NCI-H1092 treated with DMSO at 0.1 percent for 48 hours (cell line): ENCODE data around the gene GBX2.
"Not testable (repeated sequence)": the region's sequence is repeated elsewhere in the genome, so short reads cannot be mapped to it uniquely, and the experiment has no call there.

ENCODE experiments used
- DNase-seq: peaks from one replicate; lab custom pipeline; 2025; lab: John Stamatoyannopoulos, UW

Gene GBX2

GRCh38 chr2:236156095-236156859 lies 11.9 kb downstream of the GBX2 start:
- DNase-seq, result no peak

GRCh38 chr2:236155406-236155805 lies 12.8 kb downstream of the GBX2 start:
- DNase-seq, result no peak

DNA sequence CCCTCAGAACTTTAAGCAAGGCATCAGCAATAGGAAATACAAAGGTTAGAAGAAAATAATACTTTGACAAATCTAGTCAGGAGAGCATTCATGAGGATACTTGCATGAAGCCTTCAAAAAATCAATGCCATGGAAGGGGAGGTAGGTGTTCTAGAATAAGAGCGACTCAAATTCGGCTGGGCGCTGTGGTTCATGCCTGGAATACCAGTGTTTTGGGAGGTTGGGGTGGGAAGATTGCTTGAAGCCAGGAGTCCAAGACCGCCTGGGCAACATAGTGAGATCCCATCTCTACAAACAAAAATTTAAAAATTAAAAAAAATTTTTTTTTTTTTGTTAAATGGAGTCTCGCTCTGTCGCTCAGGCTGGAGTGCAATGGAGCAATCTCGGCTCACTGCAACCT lies 21.8 kb downstream of the GBX2 start:
- no peak for DNase-seq

DNA sequence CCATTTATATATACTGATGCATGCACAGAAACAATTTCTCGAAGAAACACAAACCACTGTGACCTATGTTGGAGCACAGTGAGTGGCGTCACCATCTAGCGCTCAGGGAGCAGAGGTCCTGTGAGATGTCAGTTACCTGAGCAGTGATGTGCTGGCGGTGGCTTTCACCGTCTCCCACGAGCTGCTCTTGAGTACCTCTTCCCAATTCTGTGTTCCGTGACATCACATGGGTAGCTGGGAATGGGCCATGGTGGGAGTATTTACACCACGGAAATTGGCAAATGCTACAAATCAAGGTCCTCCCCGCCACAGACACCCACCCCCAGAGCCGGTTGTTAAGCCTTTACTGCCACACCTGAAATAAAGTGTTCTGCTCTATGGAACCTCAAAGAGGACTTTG lies 24.4 kb downstream of the GBX2 start:
- no peak for DNase-seq

DNA sequence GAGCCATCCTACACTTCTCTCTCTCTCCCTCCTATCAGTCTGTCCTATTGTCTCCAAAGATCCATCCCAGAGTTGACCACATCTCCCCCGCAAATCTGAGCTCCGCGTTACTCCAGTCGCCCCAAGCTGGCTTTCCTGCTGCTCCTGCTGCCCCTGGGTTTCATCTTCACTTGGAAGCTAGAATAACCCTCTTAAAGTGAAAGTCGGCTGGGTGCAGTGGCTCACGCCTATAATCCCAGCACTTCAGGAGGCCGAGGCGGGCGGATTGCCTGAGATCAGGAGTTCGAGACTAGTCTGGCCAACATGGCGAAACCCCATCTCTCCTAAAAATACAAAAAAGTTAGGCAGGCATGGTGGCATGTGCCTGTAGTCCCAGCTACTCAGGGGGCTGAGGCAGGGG lies 26.6 kb downstream of the GBX2 start:
- DNase-seq, result not testable (repeated sequence)

- DNase-seq, result no peak
These were observed 31.1 kb downstream of the GBX2 start for GRCh38 chr2:236137066-236137465.

GRCh38 chr2:236136538-236136937 lies 31.6 kb downstream of the GBX2 start:
- no peak for DNase-seq

DNA sequence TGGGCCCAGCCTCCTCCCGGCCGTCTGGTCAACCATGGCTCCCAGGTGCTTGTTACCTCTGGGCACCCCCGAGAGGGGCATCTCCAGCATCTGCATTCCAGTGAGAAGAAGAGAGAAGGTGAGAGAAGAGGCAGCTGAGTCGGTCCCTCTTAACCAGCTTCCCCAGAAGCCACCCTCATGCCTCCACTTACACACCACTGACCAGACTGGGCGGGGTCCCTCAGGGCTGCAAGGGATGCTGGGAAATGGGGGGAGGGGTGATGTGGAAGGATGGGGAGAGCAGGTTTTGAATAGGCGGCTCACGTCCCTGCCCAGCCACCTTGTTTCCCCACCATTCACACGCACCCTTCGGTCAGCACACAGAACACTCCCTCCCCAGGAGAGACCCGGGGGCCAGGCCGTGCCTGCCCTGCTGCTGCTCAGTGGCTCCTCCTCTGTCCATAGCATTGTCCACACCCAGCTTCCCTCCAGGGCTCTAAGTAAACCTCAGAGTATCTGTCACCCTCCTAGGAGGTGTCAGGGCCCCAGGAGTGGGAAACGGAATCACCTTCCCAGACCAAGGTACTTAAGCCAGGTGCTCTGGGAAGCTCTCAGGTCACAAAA lies 34.7 kb downstream of the GBX2 start:
- no peak for DNase-seq

- no peak for DNase-seq
These were observed 37.0 kb downstream of the GBX2 start for GRCh38 chr2:236131073-236131692.

GRCh38 chr2:236130349-236130998 lies 37.7 kb downstream of the GBX2 start:
- DNase-seq, result no peak

DNA sequence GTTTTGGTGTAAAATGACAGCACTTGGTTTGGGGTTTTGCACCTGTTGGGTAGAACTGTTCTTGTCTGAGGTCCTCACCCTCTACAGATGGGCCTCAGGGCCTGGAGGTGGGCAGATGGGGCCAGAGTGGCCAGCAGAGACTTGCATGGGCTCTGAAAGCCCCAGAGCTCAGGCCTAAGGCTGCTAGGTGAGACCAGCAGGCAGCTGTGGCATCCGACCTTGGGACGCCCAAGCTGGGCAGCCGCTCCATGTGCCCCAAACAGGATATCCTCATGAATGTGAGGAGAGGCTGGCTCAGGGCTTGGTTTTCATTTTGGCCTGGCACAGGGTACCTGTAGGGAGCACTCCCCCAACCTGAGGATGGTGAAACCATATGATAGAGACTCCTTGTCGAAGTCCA lies 38.3 kb downstream of the GBX2 start:
- no peak for DNase-seq

GRCh38 chr2:236128321-236128720 lies 39.9 kb downstream of the GBX2 start:
- no peak for DNase-seq

DNA sequence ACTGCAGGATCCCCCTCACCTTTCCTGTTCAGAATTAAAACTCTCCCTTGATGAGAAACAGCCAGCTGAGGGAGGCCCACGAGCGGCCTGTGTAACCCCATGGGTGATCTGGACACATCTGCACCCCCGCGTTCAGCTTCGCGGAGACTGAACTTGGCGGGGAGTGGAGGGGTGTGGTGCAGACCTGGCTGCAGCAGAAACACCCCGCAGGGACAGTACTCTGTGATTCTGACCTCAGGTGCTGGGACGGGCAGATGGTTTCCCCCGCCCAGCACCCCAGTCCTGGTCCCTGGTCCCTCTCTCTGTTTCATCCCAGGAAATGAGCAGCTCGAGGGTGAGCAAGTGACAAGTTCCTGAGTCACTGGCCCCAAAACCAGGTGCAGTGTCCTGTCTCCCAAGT lies 41.2 kb downstream of the GBX2 start:
- DNase-seq, result no peak

GRCh38 chr2:236125541-236125940 lies 42.6 kb downstream of the GBX2 start:
- DNase-seq, result no peak

DNA sequence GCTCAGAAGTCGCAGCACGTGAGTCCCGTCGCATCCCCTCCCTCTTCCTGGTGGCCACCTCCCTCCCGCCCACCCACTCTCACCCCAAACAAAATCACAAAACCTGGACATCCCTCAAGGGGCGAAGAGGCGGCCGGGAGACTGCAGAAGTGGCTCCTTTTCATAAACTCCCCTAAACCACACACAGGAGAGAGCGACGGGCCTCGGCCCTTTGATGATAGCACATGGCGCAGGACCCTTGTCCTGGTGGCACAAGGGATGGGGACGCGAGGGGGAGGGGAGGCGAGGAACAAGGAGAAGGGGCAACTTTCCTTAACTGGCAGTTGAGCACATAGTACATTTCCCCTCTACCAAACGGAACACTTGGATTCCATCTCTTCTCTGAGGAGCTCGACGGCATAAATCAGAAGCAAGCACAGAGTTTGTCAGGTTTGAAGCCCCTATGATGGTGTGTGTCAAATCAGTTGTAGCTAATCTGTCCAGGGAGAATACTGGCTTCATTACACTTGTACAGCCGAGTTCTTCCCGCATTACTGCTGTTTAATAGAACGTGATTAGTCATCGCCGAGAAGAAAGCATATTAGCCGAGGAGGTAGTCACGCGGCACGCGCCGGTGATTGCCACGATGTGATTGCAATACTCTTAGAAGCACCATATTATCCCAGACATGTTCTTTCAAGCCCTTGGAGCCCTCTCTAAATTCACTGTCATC lies 43.8 kb downstream of the GBX2 start:
- DNase-seq, result no peak

- no peak for DNase-seq
These were observed 44.5 kb downstream of the GBX2 start for GRCh38 chr2:236123716-236124115.

DNA sequence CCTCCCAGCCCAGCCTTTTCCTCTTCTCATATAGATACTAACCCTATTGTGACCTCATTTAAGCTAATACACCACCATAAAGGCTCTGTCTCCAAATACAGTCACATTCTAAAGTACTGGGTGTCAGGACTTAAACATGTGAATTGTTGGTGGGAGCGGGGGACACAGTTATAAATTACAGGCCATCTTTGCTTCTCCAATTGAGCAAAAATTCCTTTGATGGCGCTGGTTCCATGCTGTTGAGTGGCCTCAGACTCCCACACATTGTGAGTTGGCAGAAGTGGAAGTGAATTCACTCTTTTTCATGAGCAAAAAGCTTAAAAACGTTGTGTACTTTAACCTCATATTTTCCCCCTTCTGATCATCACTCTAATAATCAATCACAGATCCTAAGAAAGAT lies 46.0 kb downstream of the GBX2 start:
- DNase-seq, result no peak

- DNase-seq, result no peak
These were observed 46.6 kb downstream of the GBX2 start for GRCh38 chr2:236121546-236121945.

DNA sequence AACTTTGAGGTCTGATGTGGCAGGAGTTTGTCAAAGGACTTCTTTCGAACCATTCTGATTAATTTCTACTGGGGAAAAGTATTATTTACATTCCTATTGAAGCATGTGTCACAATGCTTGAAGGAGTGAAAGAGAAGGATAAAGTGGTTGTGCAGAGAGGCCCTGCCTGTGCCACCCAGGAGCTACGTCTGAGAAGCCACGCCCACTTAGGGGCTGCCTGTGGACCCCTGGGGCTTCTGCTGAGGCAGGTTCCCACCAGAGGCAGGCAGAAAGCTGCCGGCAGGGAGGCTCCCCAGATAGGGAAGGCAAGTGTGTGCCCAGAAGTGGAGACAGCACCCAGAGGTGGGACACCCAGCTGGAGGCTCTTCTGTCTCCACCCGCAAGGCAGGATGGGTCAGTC lies 47.4 kb downstream of the GBX2 start:
- DNase-seq, result no peak

GRCh38 chr2:236120141-236120601 lies 48.0 kb downstream of the GBX2 start:
- DNase-seq, result peak; percentile 43

GRCh38 chr2:236119476-236119875 lies 48.7 kb downstream of the GBX2 start:
- no peak for DNase-seq

DNA sequence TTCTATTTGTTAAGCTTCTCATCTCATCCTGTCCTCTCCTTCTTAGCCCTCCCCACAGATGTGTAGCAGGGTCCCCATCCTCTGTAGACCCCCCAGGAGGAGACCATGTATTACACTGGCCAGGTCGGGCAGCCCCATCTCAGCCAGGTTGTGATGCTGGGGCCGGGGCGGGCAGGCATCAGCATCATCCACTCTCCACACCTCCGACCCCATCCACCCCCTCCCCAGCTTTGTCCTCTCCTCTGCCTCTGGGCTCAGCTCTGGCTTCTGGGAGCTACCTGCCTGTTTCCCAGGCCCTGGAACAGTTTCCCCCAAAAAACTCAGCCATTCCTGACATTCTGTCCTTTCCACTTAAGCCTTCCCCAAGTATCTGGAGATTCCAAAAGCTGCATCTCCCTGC lies 49.2 kb downstream of the GBX2 start:
- no peak for DNase-seq
